Measurements from ENCODE around the gene G6PD.

GRCh38 chrX:154484255-154485149, 62.1 kb downstream of the G6PD start:
- TF ChIP-seq ZFP30 (CRISPR knock-in tag; IDR thresholded peaks at IDR 0.05), result no peak
- TF ChIP-seq RARB (CRISPR knock-in tag; IDR thresholded peaks at IDR 0.05), result no peak
- no peak for TF ChIP-seq TCF4 (CRISPR knock-in tag; IDR thresholded peaks at IDR 0.05; ENCODE audit: borderline replicate concordance)
- no peak for TF ChIP-seq GLIS3 (CRISPR knock-in tag; IDR thresholded peaks at IDR 0.05)
- TF ChIP-seq PATZ1 (CRISPR knock-in tag; IDR thresholded peaks at IDR 0.05; ENCODE audit: borderline replicate concordance), result no peak
- TF ChIP-seq POU6F1 (CRISPR knock-in tag; IDR thresholded peaks at IDR 0.05; ENCODE audit: borderline replicate concordance, low read depth), result no peak
- TF ChIP-seq, protein P1, sequence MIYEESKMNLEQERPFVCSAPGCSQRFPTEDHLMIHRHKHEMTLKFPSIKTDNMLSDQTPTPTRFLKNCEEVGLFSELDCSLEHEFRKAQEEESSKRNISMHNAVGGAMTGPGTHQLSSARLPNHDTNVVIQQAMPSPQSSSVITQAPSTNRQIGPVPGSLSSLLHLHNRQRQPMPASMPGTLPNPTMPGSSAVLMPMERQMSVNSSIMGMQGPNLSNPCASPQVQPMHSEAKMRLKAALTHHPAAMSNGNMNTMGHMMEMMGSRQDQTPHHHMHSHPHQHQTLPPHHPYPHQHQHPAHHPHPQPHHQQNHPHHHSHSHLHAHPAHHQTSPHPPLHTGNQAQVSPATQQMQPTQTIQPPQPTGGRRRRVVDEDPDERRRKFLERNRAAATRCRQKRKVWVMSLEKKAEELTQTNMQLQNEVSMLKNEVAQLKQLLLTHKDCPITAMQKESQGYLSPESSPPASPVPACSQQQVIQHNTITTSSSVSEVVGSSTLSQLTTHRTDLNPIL (CRISPR knock-in tag; IDR thresholded peaks at IDR 0.05; ENCODE audit: low read depth), result no peak
- no peak for TF ChIP-seq PPARA (CRISPR knock-in tag; IDR thresholded peaks at IDR 0.05; ENCODE audit: borderline replicate concordance)
- no peak for TF ChIP-seq ZFP3 (CRISPR knock-in tag; IDR thresholded peaks at IDR 0.05)
- no peak for TF ChIP-seq TOX (CRISPR knock-in tag; IDR thresholded peaks at IDR 0.05; ENCODE audit: borderline replicate concordance)

Measured in SK-N-SH treated with all-trans-retinoic acid at 6 μM for 48 hours (cell line).